ENCODE results near the gene ILDR2.

ILDR2 gene

GRCh38 chr1:166906647-166907046 lies 68.7 kb downstream of the ILDR2 start:
- no peak for DNase-seq (ENCODE audit: low read depth)
- TF ChIP-seq, protein P1, sequence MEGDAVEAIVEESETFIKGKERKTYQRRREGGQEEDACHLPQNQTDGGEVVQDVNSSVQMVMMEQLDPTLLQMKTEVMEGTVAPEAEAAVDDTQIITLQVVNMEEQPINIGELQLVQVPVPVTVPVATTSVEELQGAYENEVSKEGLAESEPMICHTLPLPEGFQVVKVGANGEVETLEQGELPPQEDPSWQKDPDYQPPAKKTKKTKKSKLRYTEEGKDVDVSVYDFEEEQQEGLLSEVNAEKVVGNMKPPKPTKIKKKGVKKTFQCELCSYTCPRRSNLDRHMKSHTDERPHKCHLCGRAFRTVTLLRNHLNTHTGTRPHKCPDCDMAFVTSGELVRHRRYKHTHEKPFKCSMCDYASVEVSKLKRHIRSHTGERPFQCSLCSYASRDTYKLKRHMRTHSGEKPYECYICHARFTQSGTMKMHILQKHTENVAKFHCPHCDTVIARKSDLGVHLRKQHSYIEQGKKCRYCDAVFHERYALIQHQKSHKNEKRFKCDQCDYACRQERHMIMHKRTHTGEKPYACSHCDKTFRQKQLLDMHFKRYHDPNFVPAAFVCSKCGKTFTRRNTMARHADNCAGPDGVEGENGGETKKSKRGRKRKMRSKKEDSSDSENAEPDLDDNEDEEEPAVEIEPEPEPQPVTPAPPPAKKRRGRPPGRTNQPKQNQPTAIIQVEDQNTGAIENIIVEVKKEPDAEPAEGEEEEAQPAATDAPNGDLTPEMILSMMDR (IDR thresholded peaks at IDR 0.05; ENCODE audit: control insufficient read depth, extremely low read depth, insufficient read depth) = no peak

GRCh38 chr1:166905900-166906299 lies 69.4 kb downstream of the ILDR2 start:
- no peak for DNase-seq (ENCODE audit: low read depth)
- TF ChIP-seq, protein P1 (IDR thresholded peaks at IDR 0.05; ENCODE audit: control insufficient read depth, extremely low read depth, insufficient read depth) = no peak
- no peak overlapping the region for H3K4me3 ChIP-seq (ENCODE audit: low read depth, low read length)

More at GRCh38 chr1:166906647-166907046, 68.7 kb downstream of the ILDR2 start:
- no peak overlapping the region for H3K4me3 ChIP-seq (ENCODE audit: low read depth, low read length)

DNA sequence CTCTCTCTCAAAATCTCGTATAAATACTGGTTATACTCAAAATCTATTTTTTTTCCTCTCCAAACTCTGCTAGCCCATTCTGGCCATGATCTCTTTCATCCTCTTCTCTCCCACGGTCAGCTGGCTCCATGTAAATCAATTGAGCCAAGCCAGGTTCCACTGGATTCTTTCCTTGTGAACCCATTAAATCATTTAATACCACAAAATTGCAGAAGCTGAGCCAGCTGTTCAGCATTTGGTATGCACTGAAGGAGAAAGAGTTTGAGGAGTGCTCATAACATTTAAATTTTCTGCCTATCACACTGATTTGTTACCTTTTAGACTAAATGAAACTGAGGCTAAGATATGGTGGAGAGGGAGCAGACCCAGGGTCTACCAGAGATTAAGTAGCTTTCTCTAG lies 70.2 kb downstream of the ILDR2 start:
- DNase-seq (ENCODE audit: low read depth) = no peak
- TF ChIP-seq, protein P1 (IDR thresholded peaks at IDR 0.05; ENCODE audit: control insufficient read depth, extremely low read depth, insufficient read depth) = no peak
- no peak overlapping the region for H3K4me3 ChIP-seq (ENCODE audit: low read depth, low read length)

DNA sequence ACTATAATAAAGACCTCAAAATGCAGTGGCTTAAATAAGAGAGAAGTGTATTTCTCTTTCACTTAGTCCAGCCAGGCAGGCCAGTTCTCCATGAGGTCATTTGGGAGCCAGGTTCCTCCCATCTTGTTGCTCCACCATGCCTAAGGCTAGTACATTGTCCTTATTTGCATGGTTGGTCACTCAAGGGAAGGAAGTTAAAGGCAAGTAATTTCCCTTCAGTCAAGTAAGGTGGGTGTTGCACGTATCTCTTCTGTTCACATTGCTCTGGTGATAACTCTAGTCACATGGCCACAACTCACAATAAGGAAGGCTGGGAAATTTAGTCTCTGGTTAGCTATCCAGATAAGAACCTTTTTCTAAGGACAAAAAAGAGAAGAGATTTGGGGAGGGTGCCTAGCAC lies 72.1 kb downstream of the ILDR2 start:
- no peak overlapping the region for H3K4me3 ChIP-seq (ENCODE audit: low read depth, low read length)
- TF ChIP-seq, protein P1 (IDR thresholded peaks at IDR 0.05; ENCODE audit: control insufficient read depth, extremely low read depth, insufficient read depth) = no peak
- no peak for DNase-seq (ENCODE audit: low read depth)

- no peak for DNase-seq (ENCODE audit: low read depth)
- TF ChIP-seq, protein P1 (IDR thresholded peaks at IDR 0.05; ENCODE audit: control insufficient read depth, extremely low read depth, insufficient read depth) = 0 out of 2 replicates have a peak, but pooled peaks have one; percentile 6
- H3K4me3 ChIP-seq (ENCODE audit: low read depth, low read length) = no peak overlapping the region
Observed at GRCh38 chr1:166902279-166902678, 73.1 kb downstream of the ILDR2 start.

DNA sequence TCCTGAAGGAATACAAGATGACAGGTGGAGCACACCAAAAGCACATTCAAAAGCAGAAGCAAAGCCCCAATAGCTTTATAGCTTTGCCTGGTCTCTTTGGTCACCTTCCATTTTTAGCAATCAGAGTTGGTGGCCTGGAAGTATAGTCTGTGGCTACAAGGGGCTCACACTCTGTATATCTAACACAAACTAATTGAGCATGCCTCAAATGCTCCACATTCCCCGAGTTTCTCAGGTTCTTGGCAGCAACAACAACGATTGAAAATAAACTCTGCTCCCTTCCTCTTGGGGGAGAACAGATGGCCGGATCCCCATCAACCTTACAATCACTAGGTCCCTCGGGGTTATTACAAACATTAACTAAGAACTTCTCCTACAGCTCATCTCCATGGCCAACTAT lies 74.4 kb downstream of the ILDR2 start:
- DNase-seq (ENCODE audit: low read depth) = no peak
- TF ChIP-seq, protein P1 (IDR thresholded peaks at IDR 0.05; ENCODE audit: control insufficient read depth, extremely low read depth, insufficient read depth) = no peak
- no peak overlapping the region for H3K4me3 ChIP-seq (ENCODE audit: low read depth, low read length)

DNA sequence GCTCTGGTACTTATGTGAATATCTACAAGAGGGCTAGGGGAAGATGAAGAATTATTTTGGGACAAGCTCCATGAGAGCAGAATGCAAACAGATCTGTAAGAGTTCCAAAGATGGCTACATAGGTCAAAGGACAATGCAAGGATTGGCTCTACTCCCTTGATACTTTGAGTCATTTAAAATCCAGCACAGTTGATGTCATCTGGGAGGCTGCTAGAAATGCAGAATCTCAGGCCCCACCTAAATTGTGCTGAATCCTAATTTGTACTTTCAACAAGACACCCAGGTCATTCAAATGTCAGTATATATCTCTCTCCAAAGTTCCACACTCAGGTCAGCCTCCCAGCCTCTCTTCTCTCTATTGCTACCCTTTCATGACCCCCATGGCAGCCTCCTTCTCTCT lies 75.6 kb downstream of the ILDR2 start:
- H3K4me3 ChIP-seq (ENCODE audit: low read depth, low read length) = no peak overlapping the region
- TF ChIP-seq, protein P1 (IDR thresholded peaks at IDR 0.05; ENCODE audit: control insufficient read depth, extremely low read depth, insufficient read depth) = no peak
- no peak for DNase-seq (ENCODE audit: low read depth)

Measured in LNCaP clone FGC (cell line).